Cardiac septum (tissue), 1 donor: ENCODE data around the gene NCKIPSD. TPM values are rescaled to one million over a fixed set of nuclear protein-coding genes. Genes with fewer than 3 reads are reported as not detected.

Source experiments
- DNase-seq: peaks from one replicate; pipeline ENCODE4 v3.0.0-alpha.2; 2020; ENCODE audit warnings: low spot score
- intact Hi-C: fragments of 100-400 bp; cut with DNase I; formaldehyde crosslinking; loops from one replicate; pipeline ENCODE4 v1.14.0; 2022
- total RNA-seq: library from RNA; stranded (reverse); fragmentation: NEBNext Ultra II Directional; extraction: Animal tissue kit (Norgen Biotek cat#: 25700); gene quantifications from one replicate; pipeline ENCODE4 v1.2.1, GENCODE V29; 2021
- donor health status: DM: no; HTN: no; CAD: no.

The NCKIPSD gene
- total RNA-seq, 1 donor from 2014 or later, result 22.5 TPM

DNA sequence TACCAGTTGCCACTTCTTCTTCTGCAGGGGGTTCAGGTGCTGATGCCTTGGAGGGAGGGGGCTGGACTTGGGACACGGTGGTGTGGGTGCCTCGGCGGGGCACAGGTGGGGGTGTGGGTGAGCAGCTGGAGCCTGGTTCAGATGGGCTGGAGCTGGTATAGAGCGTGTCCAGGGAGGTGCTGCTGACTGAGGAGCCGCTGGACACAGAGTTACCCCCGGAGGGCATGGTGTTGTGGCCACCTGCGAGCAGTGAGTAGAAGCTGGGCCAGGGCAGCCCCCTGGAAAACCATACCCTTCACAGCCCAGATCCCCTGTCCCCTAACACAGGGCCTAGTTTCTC lies 4.2 kb downstream of the NCKIPSD start:
- intact Hi-C loops, result no loop called here
- DNase-seq, result no peak

- DNase-seq, result no peak
- intact Hi-C loops, result no loop called here
Measured at GRCh38 chr3:48680811-48681540, 4.7 kb downstream of the NCKIPSD start.

DNA sequence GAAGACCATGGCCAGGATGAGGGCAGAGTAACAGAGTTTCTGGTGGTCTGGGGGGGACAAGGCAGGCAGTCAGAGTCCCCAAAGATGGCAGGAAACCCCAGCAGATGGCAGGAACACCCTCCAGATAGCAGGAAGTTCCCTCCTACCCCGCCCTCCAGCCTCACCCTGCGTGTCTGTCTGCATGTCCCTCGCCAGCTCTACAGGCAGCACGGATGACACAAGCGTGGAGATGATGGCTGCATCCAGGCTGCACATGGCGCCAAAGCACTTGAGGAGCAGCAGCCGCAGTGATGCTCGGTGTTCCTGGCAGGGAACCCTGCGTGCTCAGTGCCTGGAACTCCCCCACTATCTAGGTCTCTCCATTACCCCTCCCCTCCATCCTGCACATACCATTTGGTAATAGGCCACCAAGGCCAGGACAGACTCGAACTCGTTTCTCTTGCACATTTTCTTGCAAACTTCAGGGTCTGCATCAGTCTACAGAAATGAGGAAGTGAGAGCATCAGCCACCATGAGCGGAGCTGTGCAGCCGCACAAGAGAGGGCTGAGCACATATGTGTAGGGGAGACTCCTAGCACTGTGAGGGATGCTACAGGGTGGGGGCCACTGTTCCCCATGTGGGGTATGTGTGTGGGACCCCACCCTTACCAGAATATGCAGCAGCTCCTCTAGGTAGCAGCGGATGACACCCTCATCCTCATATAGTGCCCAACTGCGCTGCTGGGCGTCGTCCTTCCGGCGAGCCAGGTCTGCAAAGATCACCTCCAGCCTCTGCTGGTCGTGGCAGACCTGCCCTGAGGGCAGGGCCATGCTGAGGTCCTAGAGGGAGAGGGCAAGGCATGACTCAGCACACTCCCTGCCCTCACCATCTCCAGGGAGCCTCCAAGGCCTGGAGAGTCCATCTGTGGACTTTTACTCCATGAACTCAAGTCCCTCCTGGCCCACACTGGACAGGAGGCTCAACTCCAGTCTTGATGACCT lies 6.0 kb downstream of the NCKIPSD start:
- intact Hi-C loops, result no loop called here
- no peak for DNase-seq

DNA sequence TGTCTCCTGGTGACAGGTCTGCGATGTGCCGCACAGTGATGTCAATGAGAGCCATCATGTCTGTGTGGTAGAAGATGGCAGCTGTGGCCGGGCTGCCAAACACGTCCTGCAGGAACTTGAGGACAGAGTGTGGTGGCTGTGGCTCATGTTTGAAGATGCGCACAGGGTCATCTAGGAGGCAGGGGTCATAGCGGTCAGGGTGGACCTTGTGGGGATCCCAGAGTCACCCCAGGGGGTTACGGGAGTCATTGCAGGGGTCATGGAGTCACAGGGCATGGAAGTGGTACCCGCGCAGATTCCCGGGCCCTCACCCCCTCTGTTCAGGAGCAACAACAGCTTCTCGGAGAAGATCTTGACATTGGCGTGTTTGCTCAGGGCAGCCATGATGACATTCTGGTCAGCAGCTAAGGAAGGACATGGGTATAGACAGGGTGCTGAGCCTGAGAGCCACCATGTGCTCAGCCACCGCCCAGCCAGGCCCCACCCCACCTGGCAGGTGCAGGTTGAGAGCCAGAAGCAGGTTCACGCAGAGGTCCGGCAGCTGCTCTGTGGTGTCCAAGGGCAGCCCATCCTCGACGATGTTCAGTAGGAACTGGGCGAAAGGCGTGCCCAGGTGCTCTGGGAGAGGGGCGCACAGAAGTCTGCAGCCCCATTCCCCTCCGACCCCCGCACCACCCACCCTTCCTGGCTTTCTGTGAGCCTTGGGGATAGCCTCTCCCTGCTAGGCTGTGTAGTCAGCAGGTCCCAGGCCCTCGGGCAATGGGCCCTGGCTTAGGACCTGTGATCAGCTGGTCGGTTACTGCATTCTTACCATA lies 6.9 kb downstream of the NCKIPSD start:
- intact Hi-C loops, result no loop called here
- no peak for DNase-seq

GRCh38 chr3:48678056-48678455 lies 7.7 kb downstream of the NCKIPSD start:
- intact Hi-C loops, result no loop called here
- DNase-seq, result no peak

- intact Hi-C loops, result no loop called here
- DNase-seq, result no peak
Measured at GRCh38 chr3:48674505-48674904, 11.2 kb downstream of the NCKIPSD start.

DNA sequence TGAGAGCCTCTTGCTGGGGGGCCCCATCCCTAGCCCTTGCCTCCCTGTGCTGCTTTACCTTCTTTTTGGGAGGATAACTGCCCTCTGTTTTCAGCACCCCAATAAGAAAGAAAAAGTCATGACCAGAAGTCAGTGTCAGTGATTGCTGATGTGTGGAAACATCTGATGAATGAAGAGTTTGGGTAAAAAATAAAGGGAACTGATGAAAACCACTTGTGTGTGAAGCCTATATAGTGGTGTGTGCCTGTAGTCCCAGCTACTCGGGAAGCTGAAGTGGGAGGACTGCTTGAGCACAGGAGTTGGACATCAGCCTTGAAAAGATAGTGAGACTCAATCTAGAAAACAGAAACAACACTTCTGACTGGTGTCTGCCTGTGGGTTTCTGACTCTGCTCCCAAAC lies 13.2 kb downstream of the NCKIPSD start:
- DNase-seq, result no peak
- intact Hi-C loops, result no loop called here

GRCh38 chr3:48664929-48665328 lies 20.8 kb downstream of the NCKIPSD start:
- intact Hi-C loops, result no loop called here
- no peak for DNase-seq

GRCh38 chr3:48664313-48664644 lies 21.4 kb downstream of the NCKIPSD start:
- no peak for DNase-seq
- intact Hi-C loops, result no loop called here

DNA sequence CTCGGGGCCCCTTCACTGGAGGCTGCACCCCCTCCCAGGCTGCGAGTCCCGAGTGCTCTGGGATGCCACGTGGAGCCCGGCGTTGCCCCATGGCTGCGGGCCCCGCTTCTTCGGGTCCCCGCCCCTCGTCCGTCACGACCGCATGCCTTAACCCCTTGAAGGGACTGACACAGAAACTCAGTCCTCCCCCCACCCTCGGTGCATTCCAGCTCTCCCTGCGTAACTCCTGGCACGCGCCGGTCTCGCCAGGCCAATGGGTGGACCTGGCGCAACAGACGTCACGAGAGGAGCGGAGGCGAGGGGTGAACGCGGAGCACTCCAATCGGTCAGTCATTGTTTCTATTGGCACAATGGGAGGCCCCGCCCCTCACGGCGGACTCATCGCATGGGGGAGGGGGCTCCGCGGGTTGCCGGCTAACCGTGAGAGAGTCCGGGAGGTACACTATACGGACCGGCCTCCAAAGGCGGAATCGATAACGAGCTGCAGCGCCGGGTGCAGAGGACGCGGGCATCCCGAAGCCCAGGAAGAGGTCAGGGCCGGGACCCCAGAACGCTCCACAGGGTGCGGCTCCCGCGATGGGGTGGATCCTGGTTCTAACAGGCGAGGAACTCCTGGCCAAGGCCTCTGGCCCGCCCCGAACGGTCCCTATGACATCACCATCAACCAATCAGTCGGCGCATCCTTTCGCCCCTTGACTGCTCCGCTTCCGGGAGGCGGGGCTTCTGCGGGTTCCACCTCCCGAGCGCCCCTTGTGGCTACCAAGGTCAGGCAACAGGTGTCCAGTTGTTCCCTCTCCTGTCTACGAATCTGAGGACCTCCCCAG lies 22.0 kb downstream of the NCKIPSD start:
- intact Hi-C loops, result no loop called here
- DNase-seq, result peak; percentile 93

- no peak for DNase-seq
- intact Hi-C loops, result no loop called here
Measured at GRCh38 chr3:48662753-48663488, 22.8 kb downstream of the NCKIPSD start, which contains the start of gene CELSR3. CELSR3 (minus strand) TSS chr3:48662886; CDS start chr3:48662634, 252 bp downstream.

DNA sequence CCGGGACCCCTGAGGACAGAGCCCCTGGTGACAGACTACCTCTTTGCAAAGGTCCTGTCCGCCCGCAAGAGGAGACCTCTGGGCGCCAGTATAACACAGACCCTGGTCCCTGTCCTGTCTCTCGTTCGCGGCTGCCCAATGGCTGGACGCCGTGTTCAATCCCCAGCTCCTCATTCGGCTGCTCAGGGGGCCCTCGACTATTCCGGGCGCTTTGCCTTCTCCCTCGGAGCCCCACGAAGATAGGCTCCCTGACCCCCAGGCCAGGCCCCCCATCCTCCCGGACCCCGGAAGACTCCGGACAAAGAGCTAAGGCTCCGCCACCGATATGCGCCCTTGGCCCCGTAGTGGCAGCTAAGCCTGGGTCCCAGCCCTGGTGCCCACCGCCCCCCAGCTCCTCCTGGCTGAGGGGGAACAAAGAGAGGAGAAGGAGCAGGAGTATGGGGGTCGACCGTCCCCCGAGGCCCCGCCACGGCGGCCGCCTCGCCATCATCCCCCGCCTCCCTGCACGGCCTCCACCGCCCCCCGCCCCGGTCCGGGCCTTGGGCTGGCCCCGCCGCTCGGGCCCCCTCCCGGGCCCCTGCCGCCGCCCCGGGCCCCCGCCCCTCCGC lies 23.5 kb downstream of the NCKIPSD start:
- intact Hi-C loops, result no loop called here
- DNase-seq, result no peak

DNA sequence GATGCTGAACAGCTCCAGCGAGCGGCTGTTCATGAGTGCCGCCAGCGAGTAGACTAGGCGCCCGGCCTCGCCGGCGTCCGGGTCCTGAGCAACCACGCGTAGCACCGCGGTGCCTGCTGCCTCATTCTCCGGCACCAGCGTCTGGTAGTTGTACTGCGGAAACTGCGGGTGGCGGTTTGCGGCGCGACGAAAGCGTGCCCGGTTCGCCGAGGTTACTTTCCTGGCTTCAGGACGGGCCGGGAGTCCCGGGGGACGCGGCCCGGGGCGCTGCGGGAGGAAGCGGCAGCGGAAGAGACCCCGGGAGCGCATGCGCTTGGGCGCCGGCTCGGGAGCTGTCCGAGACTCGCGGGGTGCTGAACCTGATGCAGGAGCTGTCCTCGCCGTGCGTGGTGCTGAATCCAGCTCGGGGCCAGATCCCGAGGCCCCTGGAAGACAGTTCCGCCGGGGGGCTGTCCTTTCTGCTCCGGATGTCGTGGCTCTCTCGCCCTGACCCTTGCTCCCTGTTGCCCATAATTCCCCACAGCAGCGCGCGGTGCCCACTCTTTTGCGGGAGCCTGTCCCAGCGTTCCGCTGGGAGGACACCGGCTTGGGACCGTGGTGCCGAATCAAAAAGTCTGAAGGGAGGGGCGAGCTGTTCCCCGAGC lies 24.1 kb downstream of the NCKIPSD start:
- intact Hi-C loops, result no loop called here
- DNase-seq, result peak; percentile 84

DNA sequence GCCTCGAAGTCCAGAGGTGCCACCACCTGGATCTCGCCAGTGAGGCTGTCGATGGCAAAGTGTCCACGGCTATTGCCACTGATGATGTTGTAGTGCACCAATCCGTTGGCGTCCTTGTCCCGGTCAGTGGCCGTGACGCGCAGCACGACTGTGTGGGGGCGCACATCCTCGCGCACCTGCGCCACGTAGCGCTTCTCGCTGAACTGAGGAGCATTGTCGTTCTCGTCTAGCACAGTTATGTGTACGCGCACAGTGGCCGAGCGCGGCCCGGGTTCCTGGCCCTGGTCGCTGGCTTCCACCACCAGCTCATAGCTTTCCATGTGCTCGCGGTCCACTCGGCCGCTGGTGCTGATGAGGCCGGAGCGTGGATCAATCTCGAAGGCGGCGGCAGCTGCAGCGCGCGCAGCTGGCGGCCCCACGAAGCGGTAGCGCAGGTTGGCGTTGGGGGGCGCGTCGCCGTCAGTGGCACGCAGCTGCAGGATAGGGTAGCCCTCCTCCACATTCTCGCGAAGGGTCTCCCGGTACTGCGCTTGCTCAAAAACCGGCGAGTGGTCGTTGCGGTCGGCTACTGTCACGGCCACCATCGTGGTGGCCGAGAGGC lies 24.8 kb downstream of the NCKIPSD start:
- no peak for DNase-seq
- intact Hi-C loops, result no loop called here

DNA sequence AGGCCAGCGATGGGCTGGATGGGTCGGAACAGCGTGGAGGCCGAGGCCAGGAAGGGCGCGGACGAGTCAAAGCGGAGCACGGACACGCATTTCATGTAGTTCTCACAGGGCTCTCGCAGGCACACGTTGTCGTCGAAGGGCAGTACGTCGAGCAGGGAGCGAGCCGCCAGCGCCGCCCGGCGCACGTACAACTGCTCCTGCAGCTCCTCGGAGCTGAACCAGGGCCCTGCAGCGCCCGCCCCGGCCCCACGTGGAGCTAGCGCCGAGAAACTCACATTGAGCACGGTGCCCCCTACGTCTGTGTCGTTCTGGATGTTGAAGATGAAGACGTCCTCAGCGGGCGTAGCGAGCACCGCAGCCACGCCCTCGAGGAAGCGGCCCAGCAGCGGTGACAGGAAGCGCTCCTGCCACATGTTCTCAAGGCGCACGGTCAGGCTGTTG lies 28.9 kb downstream of the NCKIPSD start:
- intact Hi-C loops, result loop anchor here (1.0 kb wide), 1 partner anchor 22 kb away; the partner anchor contains the start of gene SLC26A6
- DNase-seq, result no peak

DNA sequence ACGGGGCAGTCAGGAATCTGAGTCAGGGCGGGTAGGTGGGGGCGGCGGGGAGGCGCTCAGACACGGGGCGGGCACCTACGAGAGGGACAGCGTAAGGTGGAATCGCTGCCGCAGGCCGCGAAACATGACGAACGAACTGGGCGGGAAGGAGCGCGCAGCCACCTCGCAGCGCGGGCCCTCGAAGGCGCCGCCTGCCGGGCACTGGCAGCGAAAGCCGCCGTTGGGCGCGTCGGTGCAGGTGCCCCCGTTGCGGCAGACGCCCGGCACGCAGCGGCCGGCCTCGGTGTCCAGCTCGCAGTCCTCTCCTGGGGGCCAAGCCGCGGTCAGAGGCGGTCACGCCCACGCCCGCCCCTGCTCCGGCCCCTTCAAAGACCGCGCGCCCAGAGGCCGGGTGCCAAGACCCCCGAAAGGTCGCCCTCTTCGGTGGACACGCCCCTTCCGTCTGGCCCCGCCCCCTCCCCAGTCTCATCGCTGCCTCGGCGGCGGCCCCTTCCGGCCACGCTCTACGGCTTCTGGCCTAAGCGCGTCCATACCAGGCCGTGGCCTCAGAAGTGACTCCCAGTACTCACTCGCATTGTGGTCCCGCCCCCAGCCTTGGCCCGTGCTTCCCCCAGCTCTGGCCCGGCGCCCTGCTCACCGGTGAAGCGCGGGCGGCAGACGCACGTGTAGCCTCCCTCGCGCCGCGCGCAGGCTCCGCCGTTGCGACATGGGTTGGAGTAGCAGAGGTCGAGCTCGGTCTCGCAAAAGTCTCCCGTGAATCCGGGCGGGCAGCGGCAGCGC lies 29.5 kb downstream of the NCKIPSD start:
- intact Hi-C loops, result loop anchor here (1.0 kb wide), 1 partner anchor 21 kb away; the partner anchor contains the start of gene SLC26A6
- peak; percentile 91 for DNase-seq
